BLaER1 treated with 17β-estradiol and CSF1 and Interleukin-3, amounts not matched to agents 10 nM and 100 nM (cell line): ENCODE measurements around the gene RBM38.

Experiments
- H3K27ac ChIP-seq, 11 experiments: shearing (Covaris generic); formaldehyde crosslinking; 2 replicates each; pipeline ENCODE4 v1.8.1; 2022
- H3K27me3 ChIP-seq, 11 experiments: shearing (Covaris generic); formaldehyde crosslinking; 2 replicates each; pipeline ENCODE4 v1.8.1; 2022
- H3K36me3 ChIP-seq, 11 experiments: shearing (Covaris generic); formaldehyde crosslinking; 2 replicates each; pipeline ENCODE4 v1.8.1; 2022
- H3K4me1 ChIP-seq, 10 experiments: shearing (Covaris generic); formaldehyde crosslinking; 2 replicates each; pipeline ENCODE4 v1.8.1; 2022
- H3K4me2 ChIP-seq, 11 experiments: shearing (Covaris generic); formaldehyde crosslinking; 2 replicates each; pipeline ENCODE4 v1.8.1; 2022
- H3K4me3 ChIP-seq, 10 experiments: shearing (Covaris generic); formaldehyde crosslinking; 2 replicates each; pipeline ENCODE4 v1.8.1; 2022
- H3K9ac ChIP-seq, 11 experiments: shearing (Covaris generic); formaldehyde crosslinking; 2 replicates each; pipeline ENCODE4 v1.8.1; 2022
- H3K9me3 ChIP-seq, 11 experiments: shearing (Covaris generic); formaldehyde crosslinking; replicated peaks in 1 of 11; 2 replicates each; pipeline ENCODE4 v1.8.1; 2022
- H4K20me1 ChIP-seq, 11 experiments: shearing (Covaris generic); formaldehyde crosslinking; 2 replicates each; pipeline ENCODE4 v1.8.1; 2022
- Cebpa-rat ChIP-seq, 11 experiments: shearing (Covaris generic); IDR thresholded peaks; 2 replicates each; pipeline ENCODE4 v1.8.1; 2022

RBM38 gene

GRCh38 chr20:57455386-57455785 is 64.2 kb downstream of the RBM38 start:
- Histone ChIP-seq H3K9ac (peak overlapping the region in 3 of 11 experiments; percentile 4 to 40 (median 11); a peak in 2 of 22 replicates), H3K27ac (peak overlapping the region in 8 of 11 experiments; percentile 96 to 99 (median 98); a peak in 13 of 22 replicates), H3K4me3 (no peak overlapping the region), H3K27me3 (no peaks in the 10 kb centered on the region), H4K20me1 (no peaks in the 10 kb centered on the region), H3K4me2 (peak overlapping the region; percentile 14 to 99 (median 56); a peak in 21 of 22 replicates), H3K9me3 (peaks cover 0 to 13% (median 0%) of the 10 kb centered on the region in 11 experiments; a peak in 4 of 22 replicates), H3K4me1 (peaks cover 65 to 99% (median 89%) of the 10 kb centered on the region in 10 experiments), H3K36me3 (no peaks in the 10 kb centered on the region)
- TF ChIP-seq Cebpa-rat (IDR thresholded peaks at IDR 0.05), result no peak

- no peak for TF ChIP-seq Cebpa-rat (IDR thresholded peaks at IDR 0.05)
- no peaks in the 10 kb centered on the region for H3K27me3 ChIP-seq
- no peak overlapping the region for H3K9ac ChIP-seq
- peaks cover 0 to 13% (median 0%) of the 10 kb centered on the region in 11 experiments; a peak in 4 of 22 replicates for H3K9me3 ChIP-seq
- H3K4me2 ChIP-seq, result peak overlapping the region in 2 of 11 experiments; percentile 94 to 99; a peak in 2 of 22 replicates
- no peaks in the 10 kb centered on the region for H3K36me3 ChIP-seq
- H3K4me3 ChIP-seq, result no peak overlapping the region
- no peaks in the 10 kb centered on the region for H4K20me1 ChIP-seq
- H3K27ac ChIP-seq, result peak overlapping the region in 8 of 11 experiments; percentile 21 to 99 (median 98); a peak in 11 of 22 replicates
- peaks cover 59 to 99% (median 89%) of the 10 kb centered on the region in 10 experiments for H3K4me1 ChIP-seq
Measured at GRCh38 chr20:57456116-57456515, 64.9 kb downstream of the RBM38 start.

GRCh38 chr20:57457243-57458095 is 66.3 kb downstream of the RBM38 start:
- Histone ChIP-seq H3K36me3 (no peaks in the 10 kb centered on the region), H3K9me3 (peaks cover 0 to 13% (median 0%) of the 10 kb centered on the region in 11 experiments; a peak in 4 of 22 replicates), H3K4me3 (no peak overlapping the region), H4K20me1 (no peaks in the 10 kb centered on the region), H3K4me2 (peak overlapping the region in 8 of 11 experiments; percentile 6 to 98 (median 60); a peak in 13 of 22 replicates), H3K27me3 (no peaks in the 10 kb centered on the region), H3K4me1 (peaks cover 59 to 99% (median 89%) of the 10 kb centered on the region in 10 experiments), H3K27ac (peak overlapping the region in 9 of 11 experiments; percentile 13 to 99 (median 98); a peak in 13 of 22 replicates), H3K9ac (peak overlapping the region in 1 of 11 experiments; percentile 31; a peak in 2 of 22 replicates)
- no peak for TF ChIP-seq Cebpa-rat (IDR thresholded peaks at IDR 0.05)

GRCh38 chr20:57458400-57459160 is 67.4 kb downstream of the RBM38 start:
- H3K4me3 ChIP-seq, result no peak overlapping the region
- TF ChIP-seq Cebpa-rat (IDR thresholded peaks at IDR 0.05), result no peak
- H3K27ac ChIP-seq, result peak overlapping the region in 10 of 11 experiments; percentile 32 to 99 (median 97); a peak in 19 of 22 replicates
- peak overlapping the region; percentile 10 to 99 (median 64); a peak in 19 of 22 replicates for H3K4me2 ChIP-seq
- H3K27me3 ChIP-seq, result no peaks in the 10 kb centered on the region
- H3K9ac ChIP-seq, result peak overlapping the region in 8 of 11 experiments; percentile 2 to 53 (median 34); a peak in 10 of 22 replicates
- no peaks in the 10 kb centered on the region for H4K20me1 ChIP-seq
- peaks cover 0 to 13% (median 0%) of the 10 kb centered on the region in 11 experiments; a peak in 4 of 22 replicates for H3K9me3 ChIP-seq
- no peaks in the 10 kb centered on the region for H3K36me3 ChIP-seq
- H3K4me1 ChIP-seq, result peaks cover 59 to 99% (median 89%) of the 10 kb centered on the region in 10 experiments
